ENCODE results near the gene TPRG1.

Gene TPRG1

GRCh38 chr3:189229196-189229828, 57.5 kb downstream of the TPRG1 start:
- no peak for DNase-seq (ENCODE audit: low read depth in 3 of 3)

- DNase-seq (ENCODE audit: low read depth in 3 of 3): no peak
Observed at GRCh38 chr3:189232790-189233189, 61.0 kb downstream of the TPRG1 start.

- peak in 1 of 3 experiments; percentile 14 for DNase-seq (ENCODE audit: low read depth in 3 of 3)
Observed at GRCh38 chr3:189233225-189233858, 61.6 kb downstream of the TPRG1 start.

DNA sequence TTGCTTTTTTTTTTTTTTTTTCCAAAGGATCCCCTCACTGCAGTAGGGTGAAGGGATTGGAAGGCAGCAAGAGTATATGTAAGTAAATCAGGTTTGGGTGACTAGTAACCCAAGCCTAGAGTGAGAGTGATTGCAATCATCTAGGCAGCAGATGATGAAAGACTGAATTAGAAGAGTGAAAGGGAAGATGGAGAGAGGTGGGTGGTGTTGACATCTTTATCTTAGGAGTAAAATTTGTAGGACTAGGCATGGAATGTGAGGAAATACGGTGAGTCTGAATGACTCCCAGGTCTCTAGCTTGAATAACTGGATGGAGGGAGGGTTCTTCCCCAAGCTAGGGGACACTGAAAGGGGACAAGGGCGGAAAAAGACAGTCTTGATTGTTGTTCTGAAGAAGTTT, 63.4 kb downstream of the TPRG1 start:
- no peak for DNase-seq (ENCODE audit: low read depth in 3 of 3)

- no peak for DNase-seq (ENCODE audit: low read depth in 3 of 3)
Observed at GRCh38 chr3:189236352-189236751, 64.6 kb downstream of the TPRG1 start.

DNA sequence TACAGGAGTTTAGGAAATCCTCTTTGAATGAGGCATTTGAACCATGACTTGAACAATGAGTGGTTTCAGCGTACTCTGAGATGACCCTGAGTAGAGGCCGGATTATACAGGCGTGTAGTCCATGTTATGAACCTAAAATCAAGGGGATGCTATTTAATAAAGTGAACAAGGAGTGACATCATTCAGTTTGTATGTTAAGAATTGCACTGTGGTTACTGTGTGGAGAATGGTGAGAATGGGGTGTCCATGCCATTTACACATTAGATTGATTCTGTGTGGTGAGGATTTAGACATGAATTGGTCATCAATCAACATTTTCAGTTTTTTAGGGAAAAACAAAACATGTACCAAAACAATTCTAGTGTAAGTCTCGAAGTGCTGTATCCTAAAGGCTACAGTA, 65.8 kb downstream of the TPRG1 start:
- DNase-seq (ENCODE audit: low read depth in 3 of 3): no peak

DNA sequence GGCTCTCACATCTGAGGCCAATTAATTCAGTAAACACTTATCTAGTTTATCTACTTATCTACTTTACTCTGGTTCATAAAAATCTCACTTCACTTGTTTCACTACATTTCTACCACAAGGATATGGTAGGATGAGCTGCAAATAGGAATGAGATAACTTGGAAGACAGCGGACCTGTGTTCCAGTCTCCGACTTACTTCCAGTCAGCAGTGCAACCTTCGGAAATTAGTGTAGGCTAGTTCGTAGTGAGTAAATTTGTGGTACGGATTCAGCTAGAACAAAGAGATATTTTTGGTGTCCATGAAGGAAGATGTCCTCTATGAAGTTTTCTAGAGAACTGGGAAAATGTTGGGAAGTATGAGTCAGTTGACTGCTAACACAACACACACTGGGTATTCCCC, 66.3 kb downstream of the TPRG1 start:
- DNase-seq (ENCODE audit: low read depth in 3 of 3): no peak

GRCh38 chr3:189239616-189240015, 67.8 kb downstream of the TPRG1 start:
- no peak for DNase-seq (ENCODE audit: low read depth in 3 of 3)

DNA sequence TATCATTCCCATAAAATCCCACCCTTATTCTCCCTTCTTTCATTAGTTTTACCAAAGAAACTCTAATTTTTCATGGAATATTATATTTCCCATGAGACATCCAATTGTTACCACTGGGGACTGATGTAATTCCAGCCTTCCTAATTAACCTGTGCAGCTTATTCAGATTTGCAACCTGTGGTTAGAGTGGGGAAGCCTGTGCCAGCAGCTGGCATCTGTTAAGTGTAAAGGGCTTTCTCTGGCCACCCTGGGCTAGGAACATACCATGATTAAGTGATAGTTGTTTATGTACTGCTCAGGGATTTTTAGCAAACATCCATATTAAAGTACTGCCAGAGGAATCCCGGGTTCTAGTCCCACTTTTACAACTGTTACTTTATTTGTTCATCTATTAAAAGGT, 78.2 kb downstream of the TPRG1 start:
- no peak for DNase-seq (ENCODE audit: low read depth in 3 of 3)

GRCh38 chr3:189258261-189258660, 86.5 kb downstream of the TPRG1 start:
- no peak for DNase-seq (ENCODE audit: low read depth in 3 of 3)

DNA sequence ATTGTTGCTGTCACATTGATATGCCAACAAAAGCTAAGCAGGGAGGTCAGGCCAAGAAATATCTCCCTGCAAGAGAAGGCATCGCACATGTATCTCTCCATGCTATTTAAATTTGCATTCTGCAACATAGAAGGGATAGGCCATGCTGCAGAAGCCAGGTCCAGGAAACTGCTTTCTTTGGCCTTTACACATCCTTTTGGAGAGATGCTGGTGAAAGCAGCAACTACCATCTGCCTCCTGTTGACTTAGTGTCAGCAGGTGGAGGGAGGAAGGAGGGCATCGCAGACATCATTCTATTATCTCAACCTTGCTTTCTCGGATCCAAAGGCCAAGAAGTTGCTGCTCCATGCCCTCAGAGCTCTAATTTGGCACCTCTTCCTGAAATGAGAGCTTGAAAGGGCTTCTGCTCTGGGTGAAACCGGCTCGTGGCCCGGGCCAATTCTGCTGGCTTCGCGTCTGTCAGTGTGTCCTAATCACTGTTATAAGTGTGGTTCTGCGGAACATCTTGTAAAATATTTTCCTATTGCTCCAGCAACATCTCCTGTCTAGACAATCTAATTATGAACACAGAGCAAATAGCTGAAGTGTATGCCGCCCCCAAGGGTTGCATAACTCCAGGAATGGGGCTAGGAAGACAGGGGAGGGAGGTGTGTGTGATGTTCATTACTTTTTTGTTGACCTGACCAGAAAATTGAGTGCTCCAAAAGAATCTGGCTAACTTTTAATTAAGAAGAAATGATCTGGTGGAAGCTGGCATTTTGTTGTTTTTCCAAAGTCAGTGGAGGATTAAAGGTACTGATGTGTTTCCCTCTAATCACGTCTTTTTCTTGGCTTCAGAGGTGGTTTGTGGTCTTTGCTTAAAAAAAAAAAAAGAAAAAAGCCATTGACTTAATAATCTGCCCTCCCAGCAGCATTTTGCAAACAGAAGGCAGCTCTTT, 89.1 kb downstream of the TPRG1 start:
- DNase-seq (ENCODE audit: low read depth in 3 of 3): no peak

DNA sequence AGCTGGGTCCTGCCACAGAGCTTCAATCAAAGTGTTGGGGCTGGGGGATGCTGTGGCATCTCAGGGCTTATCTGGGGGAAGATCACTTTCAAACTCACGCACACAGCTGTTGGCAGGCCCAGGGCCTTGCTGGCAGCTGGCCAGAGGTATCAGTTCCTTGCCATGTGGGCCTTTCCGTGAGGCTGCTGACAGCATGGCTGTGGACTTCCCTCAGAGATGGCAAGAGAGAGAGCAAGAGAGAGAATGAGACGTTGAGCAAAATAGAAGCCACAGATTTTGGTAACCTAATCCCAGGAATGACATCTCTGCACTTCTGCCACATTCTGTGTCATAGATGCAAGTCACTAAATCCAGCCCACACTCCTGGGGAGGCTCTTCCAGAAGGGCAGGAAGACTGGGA, 91.0 kb downstream of the TPRG1 start:
- no peak for DNase-seq (ENCODE audit: low read depth in 3 of 3)

- DNase-seq (ENCODE audit: low read depth in 3 of 3): no peak
Observed at GRCh38 chr3:189267981-189268613, 96.3 kb downstream of the TPRG1 start.

GRCh38 chr3:189269365-189269764, 97.6 kb downstream of the TPRG1 start:
- DNase-seq (ENCODE audit: low read depth in 3 of 3): no peak

DNA sequence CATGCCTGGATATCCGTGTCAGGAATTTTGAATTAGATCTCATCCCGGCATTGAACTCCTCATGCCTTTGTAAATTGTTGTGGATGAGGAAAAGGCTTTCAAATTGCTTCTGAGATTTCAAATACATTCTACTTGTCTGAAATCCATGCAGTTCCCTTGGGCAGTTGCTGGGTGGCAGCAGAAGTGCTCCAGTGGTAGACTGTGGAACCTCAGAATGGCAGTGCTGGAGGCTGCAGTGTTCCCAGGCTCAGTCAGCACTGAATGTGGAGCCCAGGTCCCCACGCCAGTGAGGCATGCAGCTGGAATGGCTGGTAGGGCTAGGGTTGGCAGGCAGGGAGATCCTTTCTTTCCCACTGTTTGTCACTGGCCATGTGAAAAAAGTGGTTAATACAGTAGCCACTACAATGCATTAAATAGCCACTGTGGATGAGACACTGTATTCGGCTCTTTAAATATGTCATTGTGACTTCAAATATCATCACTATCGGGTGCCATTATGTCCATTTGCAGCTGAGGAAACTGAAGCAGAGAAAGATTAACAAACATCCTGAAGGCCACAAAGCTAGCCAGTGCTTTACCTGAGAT, 98.6 kb downstream of the TPRG1 start:
- DNase-seq (ENCODE audit: low read depth in 3 of 3): peak; percentile 12 to 32 (median 18)

- no peak for DNase-seq (ENCODE audit: low read depth in 3 of 3)
Observed at GRCh38 chr3:189272500-189273119, 100.8 kb downstream of the TPRG1 start.

GRCh38 chr3:189273736-189274135, 102.0 kb downstream of the TPRG1 start:
- DNase-seq (ENCODE audit: low read depth in 3 of 3): no peak

DNA sequence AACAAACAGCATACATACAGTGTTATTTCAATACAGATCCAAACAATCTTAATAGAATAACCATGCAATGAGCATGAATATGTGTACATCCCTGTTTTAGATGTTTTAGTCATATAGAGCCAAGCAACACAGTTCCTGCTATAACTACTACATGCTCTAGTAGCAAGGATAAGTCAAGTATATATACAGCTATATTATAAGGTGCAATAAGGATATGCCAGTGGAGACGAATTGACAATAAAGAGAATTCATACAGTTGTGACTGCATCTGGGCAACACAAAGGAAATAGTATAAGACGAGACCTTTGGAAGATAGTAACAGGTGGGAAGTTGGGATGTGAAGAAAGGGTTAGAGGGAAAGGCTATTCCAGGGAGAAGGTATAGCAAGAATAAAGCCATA, 103.4 kb downstream of the TPRG1 start:
- DNase-seq (ENCODE audit: low read depth in 3 of 3): no peak

GRCh38 chr3:189275852-189276251, 104.1 kb downstream of the TPRG1 start:
- no peak for DNase-seq (ENCODE audit: low read depth in 3 of 3)

DNA sequence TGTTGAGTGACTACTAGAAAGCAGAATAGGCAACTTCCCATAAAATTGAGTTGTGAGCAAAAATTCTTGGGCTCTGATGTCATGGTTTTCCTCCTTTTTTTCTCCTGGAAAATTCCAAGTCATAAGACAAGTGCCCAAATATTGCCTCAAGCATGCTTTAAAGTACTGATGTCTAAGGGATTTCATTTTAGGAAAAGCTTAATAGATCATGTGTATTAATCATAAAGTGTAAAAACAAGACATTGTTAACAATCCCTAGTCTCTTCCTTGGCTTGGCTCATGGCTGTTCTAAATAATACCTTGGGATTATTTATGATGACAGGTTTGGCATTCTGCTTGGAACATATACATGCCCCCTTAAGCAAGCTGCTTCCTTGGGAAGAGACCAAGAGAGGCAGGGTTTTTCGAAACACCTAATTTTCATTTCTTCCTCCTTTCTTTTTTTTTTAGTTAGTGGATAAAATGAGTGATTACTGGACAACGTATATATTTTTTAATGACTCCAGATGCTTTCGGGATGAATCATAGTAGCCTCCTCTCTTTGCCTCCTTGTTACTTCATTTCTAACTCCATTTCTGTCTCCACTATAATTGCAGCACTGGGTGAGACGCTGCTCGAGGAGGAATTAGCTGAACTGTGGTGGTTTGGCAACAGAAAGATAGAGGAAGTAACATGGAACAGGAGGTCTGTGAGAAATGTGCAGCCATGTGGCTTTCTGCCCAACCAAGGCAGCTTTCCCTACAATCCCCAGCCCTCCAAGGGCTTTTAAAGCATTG, 104.9 kb downstream of the TPRG1 start:
- DNase-seq (ENCODE audit: low read depth in 3 of 3): no peak

- DNase-seq (ENCODE audit: low read depth in 3 of 3): no peak
Observed at GRCh38 chr3:189277711-189278110, 105.9 kb downstream of the TPRG1 start.
